ENCODE data around the gene APP.

APP gene

GRCh38 chr21:26147535-26147934 lies 23.0 kb downstream of the APP start:
- no peak overlapping the region for H3K27ac ChIP-seq (ENCODE audit: insufficient read depth, low read depth, low read length, poor library complexity, severe bottlenecking)

DNA sequence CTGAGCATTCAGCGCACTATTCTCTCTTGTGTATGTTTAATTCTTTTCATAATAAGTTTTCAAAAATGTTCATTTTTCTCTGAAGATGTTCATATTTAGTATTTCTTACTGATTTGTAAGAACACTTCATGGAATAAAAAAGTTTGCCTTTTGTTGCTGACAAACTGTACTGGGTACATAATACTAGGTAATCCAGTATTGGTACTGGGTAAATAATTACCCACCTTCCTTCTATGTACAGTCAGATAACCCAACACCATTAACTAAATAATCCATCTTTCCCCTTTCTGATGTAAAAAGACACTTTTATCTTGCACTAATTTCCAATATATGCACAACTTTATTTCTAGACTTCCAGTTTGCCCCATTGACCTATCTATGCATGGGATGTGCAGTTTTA lies 23.9 kb downstream of the APP start:
- WGBS, 2 experiments: 100% methylated on average over 1 of the region's 1 CpG; no CpG with 5 or more reads in 1 of the 2 experiments
- peaks cover 28% of the 10 kb centered on the region for H3K4me1 ChIP-seq (ENCODE audit: control insufficient read depth, insufficient read depth, low read length)
- H3K9me3 ChIP-seq (ENCODE audit: control insufficient read depth, low read length): no peaks in the 10 kb centered on the region
- no peaks in the 10 kb centered on the region for H3K36me3 ChIP-seq (ENCODE audit: control insufficient read depth, insufficient read depth, low read length)
- no peak overlapping the region for H3K4me3 ChIP-seq (ENCODE audit: insufficient read depth, low read depth, low read length)
- H3K27me3 ChIP-seq (ENCODE audit: control insufficient read depth, insufficient read depth, low read length, poor library complexity, severe bottlenecking): no peaks in the 10 kb centered on the region
- H3K27ac ChIP-seq (ENCODE audit: insufficient read depth, low read depth, low read length, poor library complexity, severe bottlenecking): no peak overlapping the region

More at GRCh38 chr21:26147535-26147934, 23.0 kb downstream of the APP start:
- Histone ChIP-seq H3K4me3 (ENCODE audit: insufficient read depth, low read depth, low read length) (no peak overlapping the region), H3K4me1 (ENCODE audit: control insufficient read depth, insufficient read depth, low read length) (peaks cover 28% of the 10 kb centered on the region), H3K27me3 (ENCODE audit: control insufficient read depth, insufficient read depth, low read length, poor library complexity, severe bottlenecking) (no peaks in the 10 kb centered on the region), H3K9me3 (ENCODE audit: control insufficient read depth, low read length) (no peaks in the 10 kb centered on the region), H3K36me3 (ENCODE audit: control insufficient read depth, insufficient read depth, low read length) (no peaks in the 10 kb centered on the region)
- 68 to 72% methylated on average over 4 of the region's 4 CpGs for WGBS, 2 experiments

DNA sequence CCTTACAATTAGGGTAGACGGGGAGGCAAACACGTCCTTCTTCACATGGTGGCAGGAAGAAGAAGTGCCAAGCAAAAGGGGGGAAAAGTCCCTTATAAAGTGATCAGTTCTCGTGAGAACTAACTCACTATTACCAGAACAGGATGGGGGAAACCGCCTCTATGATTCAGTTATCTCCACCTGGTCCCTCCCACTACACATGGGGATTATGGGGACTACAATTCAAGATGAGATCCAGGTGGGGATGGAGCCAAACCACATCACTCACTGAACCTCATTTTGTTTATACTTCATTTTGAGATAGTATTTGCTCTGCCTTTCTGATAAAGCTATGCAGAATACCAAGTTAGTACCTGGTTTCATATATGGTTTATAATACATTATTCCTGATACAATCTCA lies 26.5 kb downstream of the APP start:
- Histone ChIP-seq H3K4me3 (ENCODE audit: insufficient read depth, low read depth, low read length) (no peak overlapping the region), H3K9me3 (ENCODE audit: control insufficient read depth, low read length) (no peaks in the 10 kb centered on the region), H3K36me3 (ENCODE audit: control insufficient read depth, insufficient read depth, low read length) (no peaks in the 10 kb centered on the region), H3K27ac (ENCODE audit: insufficient read depth, low read depth, low read length, poor library complexity, severe bottlenecking) (no peak overlapping the region), H3K27me3 (ENCODE audit: control insufficient read depth, insufficient read depth, low read length, poor library complexity, severe bottlenecking) (no peaks in the 10 kb centered on the region), H3K4me1 (ENCODE audit: control insufficient read depth, insufficient read depth, low read length) (peaks cover 21% of the 10 kb centered on the region)
- WGBS, 2 experiments: 95% methylated on average over 3 to 4 of the region's 4 CpGs

GRCh38 chr21:26142363-26142762 lies 28.2 kb downstream of the APP start:
- H3K9me3 ChIP-seq (ENCODE audit: control insufficient read depth, low read length): no peaks in the 10 kb centered on the region
- no peaks in the 10 kb centered on the region for H3K27me3 ChIP-seq (ENCODE audit: control insufficient read depth, insufficient read depth, low read length, poor library complexity, severe bottlenecking)
- H3K27ac ChIP-seq (ENCODE audit: insufficient read depth, low read depth, low read length, poor library complexity, severe bottlenecking): no peak overlapping the region
- no peaks in the 10 kb centered on the region for H3K36me3 ChIP-seq (ENCODE audit: control insufficient read depth, insufficient read depth, low read length)
- 93% methylated on average over 5 of the region's 5 CpGs for WGBS, 2 experiments
- no peak overlapping the region for H3K4me3 ChIP-seq (ENCODE audit: insufficient read depth, low read depth, low read length)
- H3K4me1 ChIP-seq (ENCODE audit: control insufficient read depth, insufficient read depth, low read length): peaks cover 5% of the 10 kb centered on the region

- Histone ChIP-seq H3K4me1 (ENCODE audit: control insufficient read depth, insufficient read depth, low read length) (no peaks in the 10 kb centered on the region), H3K27ac (ENCODE audit: insufficient read depth, low read depth, low read length, poor library complexity, severe bottlenecking) (no peak overlapping the region), H3K36me3 (ENCODE audit: control insufficient read depth, insufficient read depth, low read length) (no peaks in the 10 kb centered on the region), H3K27me3 (ENCODE audit: control insufficient read depth, insufficient read depth, low read length, poor library complexity, severe bottlenecking) (no peaks in the 10 kb centered on the region), H3K4me3 (ENCODE audit: insufficient read depth, low read depth, low read length) (no peak overlapping the region), H3K9me3 (ENCODE audit: control insufficient read depth, low read length) (no peaks in the 10 kb centered on the region)
- 89 to 98% methylated on average over 1 to 3 of the region's 3 CpGs for WGBS, 2 experiments
Observed at GRCh38 chr21:26140926-26141325, 29.6 kb downstream of the APP start.

DNA sequence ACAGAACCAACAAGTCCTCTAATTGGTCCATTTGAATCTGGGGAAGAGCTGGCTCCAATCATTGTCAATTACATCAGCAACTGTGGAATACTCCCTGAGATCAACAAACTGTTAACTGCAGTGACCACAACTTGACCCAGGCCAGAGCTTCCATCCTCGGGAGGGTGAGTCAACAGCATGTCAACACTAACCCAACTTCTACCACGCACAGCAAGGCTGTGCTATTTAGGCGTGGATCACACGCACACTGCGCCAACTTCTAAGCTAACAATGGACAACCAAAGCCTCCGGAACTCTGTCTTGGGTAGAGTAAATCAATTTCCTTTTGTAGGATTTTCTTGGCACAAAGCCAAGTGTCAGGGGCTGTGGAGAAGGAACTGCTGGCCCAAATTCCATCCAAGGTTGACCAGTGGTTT lies 30.4 kb downstream of the APP start:
- Histone ChIP-seq H3K4me1 (ENCODE audit: control insufficient read depth, insufficient read depth, low read length) (no peaks in the 10 kb centered on the region), H3K4me3 (ENCODE audit: insufficient read depth, low read depth, low read length) (no peak overlapping the region), H3K9me3 (ENCODE audit: control insufficient read depth, low read length) (no peaks in the 10 kb centered on the region), H3K27me3 (ENCODE audit: control insufficient read depth, insufficient read depth, low read length, poor library complexity, severe bottlenecking) (no peaks in the 10 kb centered on the region), H3K36me3 (ENCODE audit: control insufficient read depth, insufficient read depth, low read length) (no peaks in the 10 kb centered on the region), H3K27ac (ENCODE audit: insufficient read depth, low read depth, low read length, poor library complexity, severe bottlenecking) (no peak overlapping the region)
- 94 to 97% methylated on average over 6 of the region's 6 CpGs for WGBS, 2 experiments

DNA sequence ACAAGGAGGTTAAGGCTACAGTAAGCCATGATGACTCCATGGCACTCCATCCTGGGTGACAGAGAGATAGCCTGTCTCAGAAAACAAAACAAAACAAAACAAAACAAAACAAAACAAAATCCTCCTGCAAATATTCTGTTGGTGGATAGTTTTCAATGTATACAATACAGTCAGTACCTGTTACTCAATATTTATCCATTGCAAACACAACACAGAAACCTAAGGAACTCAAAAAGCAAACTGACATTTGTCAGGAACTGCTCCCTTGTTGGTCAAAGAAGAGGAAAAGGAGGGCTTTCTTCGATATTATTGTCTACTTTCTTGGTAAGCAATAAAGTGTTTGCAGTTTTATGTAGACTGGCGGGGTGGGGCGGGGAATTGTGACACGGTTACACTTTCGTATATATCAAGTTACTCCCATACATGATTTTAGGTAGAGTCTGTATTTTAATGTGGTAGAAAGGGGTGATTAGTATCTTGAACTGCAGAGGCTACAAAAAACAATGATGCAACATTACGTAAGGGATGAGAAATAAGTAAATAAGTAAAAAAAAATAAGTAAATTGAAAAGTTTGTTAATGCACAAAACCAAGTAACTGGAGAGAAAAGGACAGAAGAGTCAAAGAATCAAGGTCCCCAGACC lies 31.8 kb downstream of the APP start:
- Histone ChIP-seq H3K4me3 (ENCODE audit: insufficient read depth, low read depth, low read length) (no peak overlapping the region), H3K4me1 (ENCODE audit: control insufficient read depth, insufficient read depth, low read length) (no peaks in the 10 kb centered on the region), H3K36me3 (ENCODE audit: control insufficient read depth, insufficient read depth, low read length) (no peaks in the 10 kb centered on the region), H3K27me3 (ENCODE audit: control insufficient read depth, insufficient read depth, low read length, poor library complexity, severe bottlenecking) (no peaks in the 10 kb centered on the region), H3K9me3 (ENCODE audit: control insufficient read depth, low read length) (no peaks in the 10 kb centered on the region), H3K27ac (ENCODE audit: insufficient read depth, low read depth, low read length, poor library complexity, severe bottlenecking) (no peak overlapping the region)
- WGBS, 2 experiments: 91 to 93% methylated on average over 2 to 6 of the region's 6 CpGs

DNA sequence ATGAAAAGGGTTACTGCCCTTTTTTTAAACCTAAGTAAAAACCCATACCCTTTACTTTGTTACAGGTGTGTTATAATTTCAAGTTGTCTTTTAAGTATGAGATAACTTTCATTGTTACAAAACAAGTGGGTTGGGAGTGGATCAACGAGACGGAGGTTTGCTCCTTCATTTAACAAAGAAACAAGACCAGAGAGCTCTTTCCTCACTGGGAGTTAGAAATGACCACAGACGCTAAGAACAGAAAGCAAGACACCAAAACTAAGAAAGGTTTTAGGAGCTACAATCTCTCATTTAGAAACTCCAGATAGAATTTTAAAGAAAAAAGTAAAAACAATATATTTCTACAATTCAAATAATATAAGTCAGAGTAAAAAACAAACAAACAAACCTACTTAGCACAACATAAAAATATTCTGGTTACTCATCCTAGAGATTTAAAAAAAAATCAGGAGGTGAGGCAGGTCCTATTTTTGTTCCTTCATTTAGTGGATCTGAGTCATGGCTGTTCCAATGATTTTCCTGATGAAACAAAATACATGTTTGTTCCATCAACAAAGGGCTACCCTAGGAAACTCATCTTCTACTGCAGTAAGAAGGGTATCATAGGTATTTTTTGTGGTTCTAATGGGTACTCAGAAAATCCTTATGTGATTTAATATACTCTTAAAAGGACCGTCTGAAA lies 33.0 kb downstream of the APP start:
- H3K27ac ChIP-seq (ENCODE audit: insufficient read depth, low read depth, low read length, poor library complexity, severe bottlenecking): no peak overlapping the region
- no peaks in the 10 kb centered on the region for H3K4me1 ChIP-seq (ENCODE audit: control insufficient read depth, insufficient read depth, low read length)
- H3K4me3 ChIP-seq (ENCODE audit: insufficient read depth, low read depth, low read length): no peak overlapping the region
- WGBS, 2 experiments: 84 to 85% methylated on average over 3 to 4 of the region's 4 CpGs
- no peaks in the 10 kb centered on the region for H3K27me3 ChIP-seq (ENCODE audit: control insufficient read depth, insufficient read depth, low read length, poor library complexity, severe bottlenecking)
- H3K36me3 ChIP-seq (ENCODE audit: control insufficient read depth, insufficient read depth, low read length): no peaks in the 10 kb centered on the region
- H3K9me3 ChIP-seq (ENCODE audit: control insufficient read depth, low read length): no peaks in the 10 kb centered on the region

DNA sequence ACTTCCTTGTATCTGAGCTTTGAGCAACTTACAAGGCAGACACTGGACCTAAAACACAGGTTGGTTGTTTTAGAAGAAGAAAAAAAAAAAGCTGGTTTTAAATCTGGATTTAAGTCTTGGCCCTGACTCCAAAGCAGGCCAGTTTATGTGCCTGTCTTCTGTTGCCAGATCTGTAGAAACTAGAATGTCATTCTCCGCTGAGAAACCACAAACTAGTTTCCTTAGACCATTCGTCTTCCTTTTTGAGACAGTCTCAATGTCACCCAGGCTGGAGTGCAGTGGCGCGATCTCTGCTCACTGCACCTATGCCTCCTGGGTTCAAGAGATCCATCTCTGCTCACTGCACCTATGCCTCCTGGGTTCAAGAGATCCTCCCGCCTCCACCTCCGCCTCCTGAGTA lies 33.9 kb downstream of the APP start:
- H3K4me1 ChIP-seq (ENCODE audit: control insufficient read depth, insufficient read depth, low read length): no peaks in the 10 kb centered on the region
- no peaks in the 10 kb centered on the region for H3K9me3 ChIP-seq (ENCODE audit: control insufficient read depth, low read length)
- no peaks in the 10 kb centered on the region for H3K27me3 ChIP-seq (ENCODE audit: control insufficient read depth, insufficient read depth, low read length, poor library complexity, severe bottlenecking)
- WGBS, 2 experiments: 88 to 90% methylated on average over 6 of the region's 6 CpGs
- no peak overlapping the region for H3K27ac ChIP-seq (ENCODE audit: insufficient read depth, low read depth, low read length, poor library complexity, severe bottlenecking)
- H3K4me3 ChIP-seq (ENCODE audit: insufficient read depth, low read depth, low read length): no peak overlapping the region
- no peaks in the 10 kb centered on the region for H3K36me3 ChIP-seq (ENCODE audit: control insufficient read depth, insufficient read depth, low read length)

DNA sequence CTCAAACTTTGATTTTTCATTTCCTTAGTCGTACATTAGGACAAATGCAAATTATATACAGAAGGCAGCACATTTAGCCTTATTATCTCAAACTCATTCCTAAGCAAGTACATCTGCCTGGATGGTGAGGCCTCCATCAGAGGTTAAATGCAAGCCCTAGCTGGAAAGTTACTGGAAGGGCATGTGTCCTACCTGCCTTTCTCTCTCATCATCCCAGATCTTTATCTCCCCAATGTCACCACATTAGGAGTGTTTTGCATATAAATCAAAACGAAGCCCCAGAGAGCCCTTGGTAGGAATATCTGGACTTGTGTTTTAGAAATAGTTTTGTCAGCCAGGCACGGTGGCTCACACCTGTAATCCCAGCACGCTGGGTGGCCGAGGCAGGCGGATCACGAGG lies 35.0 kb downstream of the APP start:
- Histone ChIP-seq H3K9me3 (ENCODE audit: control insufficient read depth, low read length) (no peaks in the 10 kb centered on the region), H3K36me3 (ENCODE audit: control insufficient read depth, insufficient read depth, low read length) (no peaks in the 10 kb centered on the region), H3K27ac (ENCODE audit: insufficient read depth, low read depth, low read length, poor library complexity, severe bottlenecking) (no peak overlapping the region), H3K4me3 (ENCODE audit: insufficient read depth, low read depth, low read length) (no peak overlapping the region), H3K27me3 (ENCODE audit: control insufficient read depth, insufficient read depth, low read length, poor library complexity, severe bottlenecking) (no peaks in the 10 kb centered on the region), H3K4me1 (ENCODE audit: control insufficient read depth, insufficient read depth, low read length) (no peaks in the 10 kb centered on the region)
- WGBS, 2 experiments: 90 to 91% methylated on average over 7 of the region's 7 CpGs
